GM21390 (cell line): Measurements from ENCODE around the gene CYP27B1.

Experiments used
- ATAC-seq: cut with Tn5 transposase; IDR thresholded peaks from one replicate; pipeline ENCODE4 v1.9.1; 2021; ENCODE audit not compliant: unreplicated experiment

The CYP27B1 gene

DNA sequence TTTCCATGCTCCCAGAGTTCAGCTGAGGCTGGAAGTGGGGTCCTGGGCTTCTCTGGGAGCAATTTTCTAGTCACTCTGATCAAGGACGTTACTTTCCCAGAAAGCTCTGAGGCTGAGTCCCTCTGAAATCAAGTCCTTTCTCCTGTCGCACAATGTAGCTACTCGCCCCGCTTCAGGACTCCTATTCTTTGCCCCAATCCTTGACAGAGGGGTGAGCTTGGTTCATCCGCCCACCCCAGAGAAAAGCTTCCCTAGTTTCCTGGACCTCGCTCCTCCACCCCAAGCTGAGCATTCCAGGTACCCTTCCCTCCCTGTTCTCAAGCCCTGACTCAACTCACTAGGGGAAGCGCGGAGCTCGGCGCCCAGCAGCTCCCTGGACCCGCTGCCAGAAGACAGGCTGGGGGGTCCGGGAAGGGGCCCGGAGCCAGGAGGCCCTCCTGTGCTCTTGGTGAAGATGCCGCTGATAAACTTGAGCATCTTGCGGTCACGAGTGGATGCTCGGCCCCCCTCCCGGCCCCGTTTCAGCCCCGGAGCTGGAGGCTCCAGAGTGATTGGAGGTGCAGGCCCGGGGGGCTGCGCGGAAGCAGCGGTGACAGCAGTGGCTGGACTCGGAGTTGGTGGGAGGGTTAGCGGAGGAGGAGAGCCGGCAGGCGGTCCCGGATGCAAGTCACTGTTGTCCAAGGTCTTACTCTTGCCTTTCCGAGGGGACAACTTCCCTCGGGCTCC lies 30.0 kb downstream of the CYP27B1 start:
- no peak for ATAC-seq

DNA sequence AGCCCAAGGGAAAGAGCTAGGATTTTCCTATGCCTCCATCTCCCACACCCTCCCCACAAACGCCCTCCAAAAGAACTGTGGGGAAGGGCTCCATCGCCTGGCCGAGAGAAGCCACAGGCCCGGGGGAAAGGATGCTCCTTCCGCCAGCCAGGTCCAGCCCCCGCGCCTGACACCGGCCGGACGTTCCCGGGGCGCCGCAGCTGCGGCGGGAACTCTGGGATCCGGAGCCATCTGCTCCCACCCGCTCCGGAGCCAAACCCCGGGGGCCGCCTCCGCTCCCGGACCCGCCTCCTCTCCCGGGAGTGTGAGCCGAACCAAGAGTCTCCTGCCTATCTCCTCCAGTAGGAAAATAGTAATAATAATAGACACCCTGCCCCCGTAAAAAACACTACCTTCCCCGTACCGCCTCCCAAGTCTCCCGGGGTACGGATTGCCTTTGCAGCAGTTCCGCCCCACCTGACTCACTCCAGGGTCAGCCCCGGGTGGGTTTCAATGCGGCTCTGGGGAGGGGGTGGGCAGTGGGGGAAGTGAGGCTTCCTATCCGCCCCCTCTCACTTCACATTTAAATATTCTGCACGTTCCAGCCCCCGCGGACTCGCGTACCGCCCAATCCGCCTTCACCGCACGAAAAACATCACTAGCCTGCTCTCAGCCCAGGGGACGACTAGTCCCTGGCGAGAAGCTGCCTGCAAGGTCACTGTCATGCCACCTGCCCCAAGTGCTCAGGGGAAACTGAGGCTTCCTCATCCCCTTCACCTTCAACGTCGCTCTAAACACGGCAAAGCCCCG lies 30.7 kb downstream of the CYP27B1 start:
- ATAC-seq, result no peak

DNA sequence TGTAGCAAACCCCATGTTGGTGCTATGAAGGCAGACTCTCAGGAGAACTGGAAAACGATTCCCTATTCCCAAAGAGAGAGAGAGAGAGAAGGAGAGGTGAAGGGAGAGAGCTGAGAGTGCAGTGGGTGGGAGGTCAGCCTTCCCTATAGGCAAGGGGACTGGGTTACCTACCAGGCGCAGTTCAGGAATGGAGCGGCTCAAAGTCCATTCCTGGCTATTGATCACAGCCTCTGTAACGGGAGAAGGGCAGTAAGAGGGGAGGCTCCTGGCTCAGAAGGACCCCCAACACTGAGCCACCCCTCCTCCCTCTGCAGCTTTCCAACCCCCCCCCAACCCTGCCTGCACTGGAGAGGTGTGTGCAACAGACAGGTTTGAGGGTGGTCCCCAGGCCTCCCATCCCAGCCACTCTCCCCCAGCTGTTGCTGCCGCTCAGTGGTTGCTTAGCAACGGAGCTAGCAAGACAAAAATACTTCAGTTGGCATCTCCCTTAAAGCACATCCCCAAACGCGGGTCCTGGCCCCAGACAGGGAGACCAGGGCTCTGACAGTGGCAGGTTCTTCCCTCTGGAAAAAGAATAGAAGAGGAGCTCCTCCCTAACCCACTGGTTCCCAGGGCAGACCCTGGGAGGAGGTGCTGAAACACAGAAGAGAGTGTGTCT lies 31.6 kb downstream of the CYP27B1 start:
- ATAC-seq, result no peak

DNA sequence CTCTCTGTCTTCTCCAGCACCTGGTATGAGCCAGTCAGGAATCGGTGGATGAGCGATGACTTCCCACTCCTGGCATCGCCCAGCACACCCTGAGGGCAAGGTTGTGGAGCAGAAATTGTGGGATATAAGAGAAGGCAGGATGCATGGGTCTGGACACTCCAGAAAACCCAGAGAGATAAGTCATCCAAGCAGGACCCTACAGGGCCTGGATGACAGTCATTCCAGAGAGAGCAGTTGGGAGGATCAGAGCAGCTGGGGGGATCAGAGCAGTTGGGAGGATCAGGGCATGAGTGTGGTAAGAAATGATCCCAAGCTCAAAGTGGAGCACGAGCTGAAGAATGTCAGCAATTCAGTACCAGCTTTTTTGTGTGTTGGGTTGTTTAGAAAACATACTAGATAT lies 32.3 kb downstream of the CYP27B1 start:
- no peak for ATAC-seq

DNA sequence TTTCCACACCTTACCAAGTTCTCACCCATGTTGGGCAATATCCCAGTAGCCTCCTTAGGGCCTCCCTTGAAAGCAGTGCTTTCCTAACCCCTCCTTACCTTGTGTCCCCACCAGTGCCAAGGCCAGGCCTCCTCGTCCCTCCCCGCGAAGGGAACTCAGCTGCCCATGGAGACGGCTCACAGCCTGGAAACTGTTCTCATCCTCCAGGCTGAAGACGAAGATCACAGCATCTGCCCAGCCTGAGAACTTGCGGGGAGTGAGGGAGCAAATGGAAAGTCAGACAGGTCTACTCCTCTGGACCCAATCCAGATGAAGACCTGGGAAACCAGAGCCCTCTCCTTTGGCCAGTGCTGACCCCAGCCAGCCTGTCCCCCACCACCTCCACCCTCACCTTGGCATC lies 33.0 kb downstream of the CYP27B1 start:
- ATAC-seq, result no peak

DNA sequence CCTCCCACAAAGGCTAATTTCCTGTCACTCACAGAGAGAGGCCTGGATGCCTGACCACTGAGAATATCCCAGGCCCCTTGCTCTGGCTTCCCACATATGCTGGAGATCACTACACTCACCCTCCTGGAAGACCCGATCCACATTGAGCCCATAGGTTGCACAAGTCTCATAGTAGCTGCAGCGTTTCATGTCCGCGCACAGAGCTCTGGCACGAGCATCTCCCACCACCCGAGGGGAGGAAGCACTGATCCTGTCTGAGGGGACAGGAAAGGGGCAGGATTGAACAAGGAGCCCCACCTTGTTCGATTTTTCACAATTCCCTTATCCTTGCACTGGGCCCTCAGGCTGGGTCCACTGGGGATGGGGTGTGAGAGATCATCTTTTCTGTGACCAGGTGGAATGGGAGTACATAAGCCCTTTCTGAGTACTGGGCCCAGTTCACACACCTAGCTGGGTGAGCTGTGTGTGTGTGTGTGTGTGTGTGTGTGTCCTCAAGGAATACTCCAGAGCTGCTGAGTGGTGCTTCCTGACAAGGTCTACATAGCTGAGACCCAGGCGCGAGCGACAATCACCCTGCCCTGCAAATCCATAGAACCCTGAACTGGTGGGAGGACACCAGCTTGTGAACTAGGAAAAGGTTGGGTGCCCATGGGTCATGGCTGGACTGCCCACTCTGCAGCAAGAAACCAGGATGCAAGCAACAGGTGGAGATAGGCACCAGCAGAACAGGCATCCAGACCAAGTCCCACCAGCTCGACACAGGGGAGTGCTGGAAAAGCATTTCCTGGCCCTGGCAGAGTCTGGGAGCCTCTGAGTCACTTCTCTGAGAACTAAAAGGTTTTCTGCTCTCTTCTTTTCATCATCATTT lies 33.9 kb downstream of the CYP27B1 start:
- ATAC-seq, result no peak

DNA sequence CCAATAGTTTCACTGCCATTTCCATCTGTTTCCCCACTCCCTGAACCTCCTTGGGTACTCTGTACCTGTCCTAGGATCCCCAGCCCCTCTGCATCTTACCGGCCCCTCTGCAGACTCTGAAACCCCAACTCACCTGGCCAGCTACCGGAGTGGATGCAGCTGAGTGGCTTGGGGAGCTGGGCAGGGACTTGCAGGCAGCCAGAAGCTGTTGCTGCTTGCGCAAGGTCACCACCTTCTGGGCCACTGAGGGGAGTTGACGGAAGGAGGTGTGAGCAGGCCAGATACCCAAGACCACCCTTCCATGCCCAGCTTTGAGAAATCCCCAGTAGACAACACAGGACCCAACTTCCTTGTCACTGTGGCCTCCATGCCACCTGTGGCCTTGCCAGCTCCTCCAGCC lies 34.6 kb downstream of the CYP27B1 start:
- ATAC-seq, result no peak

DNA sequence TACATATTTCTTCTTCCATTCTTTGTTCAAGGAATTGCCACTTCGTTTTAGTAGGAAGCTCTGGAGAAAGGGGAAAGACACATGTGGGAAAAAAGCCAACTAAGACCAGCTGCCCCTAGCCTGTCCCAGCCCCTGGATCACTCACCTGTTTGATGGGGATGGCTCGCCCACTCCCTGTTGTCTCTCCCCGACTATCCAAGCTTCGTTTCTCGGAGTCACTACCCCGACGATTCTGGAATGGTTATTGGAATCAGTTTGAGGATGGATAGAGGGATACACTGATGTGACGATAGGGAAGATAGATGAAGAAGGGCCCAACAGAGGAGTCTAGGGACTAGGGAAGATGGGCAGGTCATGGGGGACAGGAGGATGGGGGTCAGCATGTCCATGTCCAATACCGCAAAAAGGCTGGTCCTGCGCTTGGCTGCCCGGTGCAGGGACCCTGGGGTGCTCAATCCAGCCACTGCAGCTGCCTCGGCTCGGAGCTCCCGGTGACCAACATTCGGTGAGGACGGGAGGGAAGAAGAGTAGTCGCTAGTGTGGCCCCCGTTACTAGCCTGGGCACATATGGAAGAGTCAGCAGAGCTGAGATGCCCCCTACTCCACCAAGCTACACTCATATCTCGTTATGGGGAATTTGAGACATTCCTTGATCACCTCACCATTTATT lies 35.3 kb downstream of the CYP27B1 start:
- ATAC-seq, result no peak

DNA sequence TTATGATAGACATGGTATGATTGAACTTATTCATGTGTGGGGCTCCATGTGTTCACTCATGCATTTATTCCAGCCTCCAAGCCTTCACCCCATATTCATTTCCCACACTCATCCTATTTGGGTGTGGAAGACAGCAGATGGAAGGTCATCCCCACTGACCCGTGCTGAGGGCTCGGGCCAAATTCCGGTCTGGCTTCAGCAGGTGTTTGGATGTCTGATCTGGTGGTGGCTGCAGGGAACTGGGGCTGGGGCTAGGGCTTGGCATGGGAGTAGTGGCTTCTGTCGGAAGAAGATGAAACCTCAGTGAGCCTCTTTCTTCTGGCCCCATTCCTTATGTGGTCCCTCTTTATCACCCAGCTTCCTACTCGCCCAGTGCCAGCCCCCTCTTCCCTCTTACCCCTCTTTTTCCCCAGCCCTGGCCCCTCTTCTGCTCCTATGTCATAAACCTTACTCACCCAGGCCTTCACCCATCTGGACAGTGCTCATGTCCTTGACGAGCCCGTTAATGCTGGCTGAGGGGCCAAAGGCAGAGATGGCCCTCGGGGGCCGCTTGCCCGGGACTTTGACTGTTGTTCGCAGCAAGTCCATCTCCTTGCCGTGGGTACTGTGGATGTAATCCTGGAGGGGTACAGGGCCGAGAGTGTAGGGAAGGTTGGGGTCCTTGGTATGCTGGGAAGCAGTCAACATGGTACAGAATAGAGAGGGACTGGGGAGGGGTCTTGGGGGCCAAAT lies 36.4 kb downstream of the CYP27B1 start:
- ATAC-seq, result no peak

DNA sequence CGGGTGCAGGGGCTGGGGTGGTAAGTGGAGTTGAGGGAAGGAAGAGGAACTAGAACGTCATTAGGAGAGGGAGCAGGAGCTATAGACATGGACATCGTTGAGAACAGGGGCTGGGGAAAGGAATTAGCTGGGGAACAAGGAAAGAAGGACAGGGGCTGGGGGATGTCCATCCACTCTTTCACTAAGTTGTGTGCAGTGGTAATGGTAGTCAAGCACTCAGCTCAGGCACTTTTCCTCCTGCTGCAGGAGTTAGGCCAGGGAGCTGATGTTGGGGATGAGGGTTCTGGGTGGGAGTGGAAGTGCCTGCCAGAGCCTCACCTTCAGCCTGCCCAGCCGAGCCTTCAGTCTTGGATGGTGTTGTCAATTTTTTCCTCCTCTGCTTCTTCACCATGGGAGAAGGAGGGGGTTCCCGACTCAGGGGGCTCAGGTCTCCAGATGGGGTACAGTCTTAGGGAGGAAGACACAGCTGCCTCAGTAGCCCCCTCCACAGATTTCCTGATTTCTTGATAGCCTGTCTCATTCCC lies 37.5 kb downstream of the CYP27B1 start:
- no peak for ATAC-seq

DNA sequence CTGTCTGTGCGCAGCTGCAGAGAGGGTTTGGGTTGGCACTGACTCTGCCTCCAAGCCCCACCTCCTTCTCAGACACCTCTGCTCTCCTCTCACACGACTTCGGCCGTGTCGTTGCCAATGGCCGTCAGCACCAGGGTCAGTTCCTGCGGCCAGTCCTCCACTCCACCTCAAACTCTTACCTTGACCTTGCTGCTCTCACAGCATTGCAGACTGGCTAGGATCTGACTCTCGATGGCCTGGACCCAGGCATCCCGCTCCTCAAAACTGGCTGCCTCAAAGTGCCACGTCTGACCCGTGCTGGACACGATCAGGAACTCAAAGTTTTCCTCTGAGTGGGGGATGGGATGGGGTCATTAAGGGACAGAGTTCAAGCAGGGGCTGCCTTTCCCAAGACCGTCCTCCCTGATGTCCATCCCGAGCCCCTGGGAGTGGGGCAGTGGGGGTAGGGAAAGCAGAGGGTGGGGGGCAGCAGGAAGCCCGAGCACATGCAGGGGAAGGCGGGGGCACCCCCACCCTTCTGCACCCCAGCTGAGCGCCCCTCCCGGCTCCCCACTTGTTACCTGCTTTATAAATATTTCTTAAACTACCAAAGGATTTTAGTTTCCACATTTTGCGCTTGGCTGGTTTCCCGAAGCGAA lies 39.0 kb downstream of the CYP27B1 start:
- ATAC-seq, result no peak

DNA sequence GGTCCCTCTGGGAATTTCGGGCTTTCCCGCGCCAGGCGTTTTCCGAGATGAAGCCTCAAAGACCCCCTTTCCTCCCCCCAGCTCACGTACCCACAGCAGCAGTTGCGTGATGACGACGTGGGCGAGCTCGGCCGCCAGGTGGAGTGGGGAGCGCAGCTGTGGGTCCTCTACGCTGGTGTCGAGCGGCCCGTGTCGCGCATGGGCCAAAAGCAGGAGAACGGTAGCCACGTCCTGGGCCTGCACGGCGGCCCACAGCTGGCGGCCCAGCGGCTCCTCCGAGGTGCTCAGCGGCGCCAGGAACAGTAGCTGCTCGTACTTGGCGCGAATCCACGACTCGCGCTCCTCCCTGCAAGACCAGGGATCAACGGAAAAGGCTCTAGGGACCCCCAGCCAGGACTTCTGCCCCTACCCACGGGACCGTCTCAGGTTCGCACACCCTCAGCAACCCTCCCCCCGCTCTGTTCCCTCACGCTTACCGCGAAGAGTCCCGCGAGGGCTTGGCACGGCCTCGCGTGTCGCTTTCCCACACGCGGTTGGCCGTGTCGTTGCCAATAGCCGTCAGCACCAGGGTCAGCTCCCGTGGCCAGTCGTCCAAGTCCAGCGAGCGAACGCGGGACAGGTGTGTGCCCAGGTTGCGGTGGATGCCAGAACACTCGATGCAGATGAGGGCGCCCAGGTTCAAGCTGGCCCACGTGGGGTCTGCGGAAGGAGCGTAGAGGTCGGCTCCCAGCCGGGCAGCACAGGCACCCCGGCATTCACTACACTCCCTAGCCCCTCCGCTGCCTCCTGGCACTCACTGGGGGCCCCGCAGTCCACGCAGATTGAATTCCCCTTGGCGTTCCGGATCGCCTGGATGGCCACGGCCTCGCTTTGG lies 39.8 kb downstream of the CYP27B1 start:
- ATAC-seq, result no peak

DNA sequence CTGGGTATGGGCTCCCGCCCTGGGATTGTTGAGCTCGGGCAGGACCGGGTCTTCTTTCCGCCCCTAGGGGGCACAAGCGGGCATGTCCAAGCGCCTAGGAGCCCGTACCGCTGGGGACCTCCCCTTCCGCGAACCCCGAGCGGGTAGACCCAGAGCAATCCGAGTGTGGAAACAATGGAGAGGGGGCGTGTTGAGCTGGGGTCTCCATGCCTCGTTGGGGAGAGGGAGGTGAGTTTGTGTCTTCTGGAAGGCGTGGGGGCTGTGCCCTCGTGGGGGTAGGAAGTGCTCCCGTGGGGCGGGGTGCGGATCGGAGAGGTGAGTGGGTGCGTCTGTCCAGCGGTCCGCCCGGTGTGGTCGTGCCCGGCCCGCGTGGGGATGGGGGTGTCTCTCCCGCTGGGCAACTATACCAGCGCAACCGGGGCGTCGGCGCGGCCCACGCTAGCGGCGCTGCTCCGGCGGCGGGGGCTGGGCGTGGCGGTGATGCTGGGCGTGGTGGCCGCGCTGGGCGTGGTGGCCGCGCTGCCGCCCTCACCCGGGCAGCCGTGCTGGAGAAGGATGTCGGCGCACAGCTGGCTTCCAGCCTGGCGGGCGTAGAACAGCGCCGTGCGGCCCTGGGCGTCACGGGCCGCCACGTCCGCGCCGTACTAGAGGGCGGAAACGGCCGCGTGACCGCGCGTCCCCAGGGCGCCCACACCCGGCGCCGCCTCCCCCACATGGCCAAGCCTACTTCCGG lies 40.6 kb downstream of the CYP27B1 start:
- no peak for ATAC-seq

DNA sequence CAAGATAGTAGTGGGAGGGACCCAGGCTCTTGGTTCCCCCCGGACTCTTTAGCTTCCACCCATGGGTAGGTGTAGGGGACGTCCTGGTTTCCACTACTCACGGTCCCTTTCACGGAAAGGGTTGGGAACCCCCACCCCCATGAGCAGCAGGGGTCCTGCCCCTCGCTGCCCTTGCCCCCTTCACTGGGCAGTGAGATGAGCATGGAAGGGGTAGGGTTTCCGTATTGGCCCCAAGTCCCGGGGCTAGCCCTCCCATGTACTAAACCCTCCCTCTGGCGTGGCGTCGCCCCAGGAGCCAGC lies 41.1 kb downstream of the CYP27B1 start:
- ATAC-seq, result no peak

DNA sequence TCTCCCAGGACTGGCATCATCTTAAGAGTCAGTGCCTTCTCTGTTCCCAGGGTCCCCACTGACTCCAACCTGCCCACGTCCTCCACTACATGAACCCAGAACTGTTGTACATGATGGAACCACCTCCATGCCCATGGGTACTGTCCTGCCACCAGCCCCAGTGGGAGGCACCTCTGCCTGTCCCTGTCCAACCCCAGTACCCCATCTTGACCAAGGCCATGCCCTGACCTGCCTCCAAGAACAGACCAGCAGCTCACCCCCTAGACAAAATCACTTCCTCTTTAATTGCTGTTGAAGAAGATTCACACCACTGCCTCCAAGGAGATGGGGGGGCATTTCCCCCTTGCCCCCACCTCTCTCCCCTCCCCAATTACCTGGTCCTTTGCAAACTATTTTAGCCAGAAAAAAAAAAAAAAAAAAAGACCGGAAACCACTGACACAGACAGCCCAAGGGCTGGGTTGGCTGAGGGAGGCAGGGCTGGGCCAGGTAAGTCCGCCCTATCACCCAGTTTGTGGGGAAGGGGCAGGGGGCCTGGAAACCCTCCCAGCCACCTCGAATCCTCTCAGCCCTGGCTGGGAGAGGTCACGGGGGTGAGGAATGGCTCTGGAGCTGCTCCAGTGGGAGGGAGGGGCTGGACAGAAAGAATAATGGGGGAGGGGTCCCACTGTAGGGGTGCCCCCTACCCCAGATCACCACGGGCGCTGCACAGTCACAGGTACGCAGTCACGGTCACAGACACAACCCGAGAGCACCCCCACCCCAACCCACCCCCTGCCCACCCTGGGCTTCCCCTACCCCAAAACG lies 41.7 kb downstream of the CYP27B1 start:
- ATAC-seq, result no peak

DNA sequence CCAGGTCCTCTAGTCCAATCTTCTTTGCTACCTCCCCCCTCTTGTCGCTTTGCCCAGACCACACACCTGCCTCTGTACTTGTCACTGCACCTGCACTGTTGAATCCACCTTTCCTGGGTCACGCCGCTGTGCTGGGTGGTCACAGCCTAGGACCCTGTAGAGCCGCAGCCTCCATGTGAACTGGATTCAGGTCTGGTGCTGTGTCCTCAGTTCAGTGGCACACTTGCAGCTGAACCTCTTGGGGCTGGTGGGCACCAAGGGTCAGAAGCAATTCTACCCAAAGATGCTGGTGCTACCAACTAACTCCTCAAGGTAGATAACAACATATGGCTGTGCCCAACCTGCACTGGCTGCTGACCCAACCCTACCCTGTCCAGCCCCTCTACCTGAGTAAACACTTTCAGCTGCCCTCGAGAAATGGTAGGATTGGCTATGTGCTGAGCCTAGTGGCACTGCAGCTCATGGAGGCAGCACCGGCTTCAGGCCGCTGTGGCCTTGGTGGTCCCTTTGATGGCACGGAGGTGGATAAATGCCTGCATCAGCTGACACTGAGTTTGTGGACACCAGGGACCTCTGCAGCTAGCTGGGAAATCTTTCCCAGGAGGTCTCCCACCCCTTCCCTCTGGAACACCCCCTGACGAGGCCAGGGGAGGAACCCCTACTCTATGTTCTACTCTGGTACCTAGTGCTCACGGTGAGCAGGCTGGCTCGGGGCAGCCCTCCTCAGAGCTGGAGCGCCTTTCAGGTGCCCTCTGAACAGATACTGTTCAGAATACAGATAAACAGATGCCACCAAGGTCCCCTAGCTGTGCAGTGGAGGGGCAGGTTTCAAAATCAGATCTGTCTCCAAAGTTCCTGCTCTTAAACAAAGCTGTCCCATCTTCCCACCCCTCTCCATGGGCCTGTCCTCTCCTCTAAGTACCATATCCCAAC lies 42.6 kb downstream of the CYP27B1 start:
- ATAC-seq, result no peak
